ENCODE measurements around the gene SCFD1. TPM values are rescaled to one million over a fixed set of nuclear protein-coding genes. Genes with fewer than 3 reads are reported as not detected.

Gene SCFD1
- total RNA-seq, 4 donors from 2014 or later, result 43.4 to 128 (median 84.3) TPM

DNA sequence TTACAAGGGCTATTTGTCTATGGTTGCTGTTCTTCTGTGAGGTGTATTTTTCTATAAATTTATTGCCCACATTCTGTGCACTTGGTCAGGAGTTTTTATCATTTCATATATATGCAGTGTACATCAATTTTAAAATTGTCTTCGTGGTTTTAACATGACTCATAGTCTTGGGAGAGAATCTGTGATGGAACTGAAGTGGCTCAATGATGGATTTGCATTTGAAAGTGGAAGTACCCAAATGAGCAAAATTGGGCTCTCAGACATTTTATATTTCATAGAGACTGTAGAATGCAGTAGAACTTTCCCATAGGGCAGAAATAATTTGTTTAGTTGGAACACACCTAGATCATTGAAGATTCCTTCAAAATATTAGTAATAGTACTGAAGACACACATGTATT is 1.9 kb upstream of the SCFD1 start:
- 52 to 67% methylated on average over 1 of the region's 1 CpG for WGBS, 2 donors (ENCODE audit: low coverage in 1 of 2)
- H3K9me3 ChIP-seq, result no peaks in the 10 kb centered on the region
- no peaks in the 10 kb centered on the region for H3K36me3 ChIP-seq
- intact Hi-C loops (cut with DNase I; ENCODE audit: low total_unique reads), result no loop called here
- no peak overlapping the region for H3K4me3 ChIP-seq
- no peak for DNase-seq
- H3K27ac ChIP-seq, result no peak overlapping the region
- peaks cover 5 to 33% (median 20%) of the 10 kb centered on the region in 4 donors for H3K4me1 ChIP-seq
- no peaks in the 10 kb centered on the region for H3K27me3 ChIP-seq
- in situ Hi-C loops (cut with MboI; ENCODE audit: low pct_ligation_motif_present in 1 of 4, low pct_unique_long_range_greater_than_20kb in 1 of 4, low sequenced_read_pairs in 3 of 4), result no loop called here
- TF ChIP-seq, protein P1, sequence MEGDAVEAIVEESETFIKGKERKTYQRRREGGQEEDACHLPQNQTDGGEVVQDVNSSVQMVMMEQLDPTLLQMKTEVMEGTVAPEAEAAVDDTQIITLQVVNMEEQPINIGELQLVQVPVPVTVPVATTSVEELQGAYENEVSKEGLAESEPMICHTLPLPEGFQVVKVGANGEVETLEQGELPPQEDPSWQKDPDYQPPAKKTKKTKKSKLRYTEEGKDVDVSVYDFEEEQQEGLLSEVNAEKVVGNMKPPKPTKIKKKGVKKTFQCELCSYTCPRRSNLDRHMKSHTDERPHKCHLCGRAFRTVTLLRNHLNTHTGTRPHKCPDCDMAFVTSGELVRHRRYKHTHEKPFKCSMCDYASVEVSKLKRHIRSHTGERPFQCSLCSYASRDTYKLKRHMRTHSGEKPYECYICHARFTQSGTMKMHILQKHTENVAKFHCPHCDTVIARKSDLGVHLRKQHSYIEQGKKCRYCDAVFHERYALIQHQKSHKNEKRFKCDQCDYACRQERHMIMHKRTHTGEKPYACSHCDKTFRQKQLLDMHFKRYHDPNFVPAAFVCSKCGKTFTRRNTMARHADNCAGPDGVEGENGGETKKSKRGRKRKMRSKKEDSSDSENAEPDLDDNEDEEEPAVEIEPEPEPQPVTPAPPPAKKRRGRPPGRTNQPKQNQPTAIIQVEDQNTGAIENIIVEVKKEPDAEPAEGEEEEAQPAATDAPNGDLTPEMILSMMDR (IDR thresholded peaks at IDR 0.05), result no peak
- no peak for TF ChIP-seq POLR2AphosphoS5 (IDR thresholded peaks at IDR 0.05)
- no peak for TF ChIP-seq EP300 (IDR thresholded peaks at IDR 0.05; ENCODE audit: low read depth)
- no peak for TF ChIP-seq POLR2A (IDR thresholded peaks at IDR 0.05)

- whole genome bisulfite sequencing, 2 donors (ENCODE audit: low coverage in 1 of 2), result 10% methylated on average over 10 to 17 of the region's 17 CpGs
- peak; percentile 34 for DNase-seq
- Histone ChIP-seq H3K4me1 (peaks cover 5 to 44% (median 25%) of the 10 kb centered on the region in 4 donors), H3K4me3 (peak overlapping the region; percentile 61 to 81 (median 73)), H3K9me3 (no peaks in the 10 kb centered on the region), H3K36me3 (no peaks in the 10 kb centered on the region), H3K27ac (peak overlapping the region; percentile 87 to 94 (median 92)), H3K27me3 (no peaks in the 10 kb centered on the region)
- no peak for TF ChIP-seq EP300 (IDR thresholded peaks at IDR 0.05; ENCODE audit: low read depth)
- in situ Hi-C loops (cut with MboI; ENCODE audit: low pct_ligation_motif_present in 1 of 4, low pct_unique_long_range_greater_than_20kb in 1 of 4, low sequenced_read_pairs in 3 of 4) (no loop called here), intact Hi-C loops (cut with DNase I; ENCODE audit: low total_unique reads) (no loop called here)
Observed at GRCh38 chr14:30621354-30621939, 672 bp upstream of the SCFD1 start.

DNA sequence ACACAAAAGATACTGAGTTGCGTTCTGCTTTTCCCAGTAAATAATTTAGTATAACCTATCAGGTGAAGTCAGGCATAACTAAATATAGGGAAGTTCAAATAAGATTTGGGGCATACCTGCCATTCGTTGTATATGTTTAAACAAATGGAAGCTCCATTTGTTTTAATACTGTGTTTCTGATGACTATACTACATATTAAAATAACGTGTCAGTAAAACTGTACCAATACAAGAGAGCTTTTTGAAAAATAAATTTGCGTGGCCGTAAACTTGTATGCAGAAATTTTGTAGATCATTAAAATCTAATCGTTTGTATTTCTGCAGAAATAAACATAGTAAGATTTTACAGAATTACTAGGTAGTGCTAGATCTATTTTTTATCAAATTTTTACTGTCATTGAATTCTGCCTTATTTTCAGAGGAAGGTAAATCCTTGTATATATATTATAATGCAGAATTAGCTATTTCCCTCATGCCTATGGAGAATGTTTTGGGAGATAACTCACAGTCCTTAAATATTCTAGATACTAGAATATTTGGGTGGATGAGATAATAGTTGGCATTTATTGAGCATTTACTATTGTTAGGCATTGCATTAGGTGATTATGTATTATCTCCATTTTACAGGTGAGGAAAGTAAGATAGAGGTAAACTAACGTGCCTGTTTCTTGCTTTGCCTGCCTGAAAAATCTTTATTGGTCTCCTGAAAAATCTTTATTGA is 1.5 kb downstream of the SCFD1 start:
- no peaks in the 10 kb centered on the region for H3K36me3 ChIP-seq
- no peak for DNase-seq
- H3K4me3 ChIP-seq, result peak overlapping the region in 3 of 4 donors; percentile 65 to 81 (median 81)
- peaks cover 5 to 44% (median 25%) of the 10 kb centered on the region in 4 donors for H3K4me1 ChIP-seq
- H3K27ac ChIP-seq, result peak overlapping the region in 1 of 4 donors; percentile 94
- intact Hi-C loops (cut with DNase I; ENCODE audit: low total_unique reads) (no loop called here), in situ Hi-C loops (cut with MboI; ENCODE audit: low pct_ligation_motif_present in 1 of 4, low pct_unique_long_range_greater_than_20kb in 1 of 4, low sequenced_read_pairs in 3 of 4) (no loop called here)
- no peaks in the 10 kb centered on the region for H3K27me3 ChIP-seq
- H3K9me3 ChIP-seq, result no peaks in the 10 kb centered on the region
- WGBS, 2 donors (ENCODE audit: low coverage in 1 of 2), result 66 to 74% methylated on average over 7 of the region's 7 CpGs
- no peak for TF ChIP-seq EP300 (IDR thresholded peaks at IDR 0.05; ENCODE audit: low read depth)
- no peak for TF ChIP-seq POLR2AphosphoS5 (IDR thresholded peaks at IDR 0.05)
- TF ChIP-seq, protein P1 (IDR thresholded peaks at IDR 0.05), result no peak
- TF ChIP-seq POLR2A (IDR thresholded peaks at IDR 0.05), result no peak

DNA sequence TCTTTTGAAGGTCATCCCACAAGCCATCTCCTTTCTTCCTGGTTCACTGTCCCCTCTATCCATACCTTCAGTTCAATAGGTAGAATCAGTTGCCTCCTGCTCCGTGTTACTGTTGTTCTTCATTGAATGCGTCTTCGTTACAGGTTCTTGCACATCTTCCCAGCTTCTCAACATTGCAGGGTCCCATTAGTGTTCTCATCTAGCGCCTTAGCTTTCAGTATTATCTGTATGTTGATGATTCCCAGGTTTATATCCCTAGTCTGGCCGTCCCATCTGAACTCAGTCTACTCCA is 2.0 kb downstream of the SCFD1 start:
- Histone ChIP-seq H3K36me3 (no peaks in the 10 kb centered on the region), H3K27me3 (no peaks in the 10 kb centered on the region), H3K4me1 (peaks cover 5 to 44% (median 25%) of the 10 kb centered on the region in 4 donors), H3K9me3 (no peaks in the 10 kb centered on the region), H3K4me3 (no peak overlapping the region), H3K27ac (no peak overlapping the region)
- no peak for DNase-seq
- WGBS, 2 donors (ENCODE audit: low coverage in 1 of 2), result 98 to 100% methylated on average over 5 of the region's 5 CpGs
- in situ Hi-C loops (cut with MboI; ENCODE audit: low pct_ligation_motif_present in 1 of 4, low pct_unique_long_range_greater_than_20kb in 1 of 4, low sequenced_read_pairs in 3 of 4), result no loop called here
- intact Hi-C loops (cut with DNase I; ENCODE audit: low total_unique reads), result no loop called here
- TF ChIP-seq POLR2A (IDR thresholded peaks at IDR 0.05) (no peak), POLR2AphosphoS5 (IDR thresholded peaks at IDR 0.05) (no peak), EP300 (IDR thresholded peaks at IDR 0.05; ENCODE audit: low read depth) (no peak)
- TF ChIP-seq, protein P1 (IDR thresholded peaks at IDR 0.05), result no peak

Measured in transverse colon (tissue), 4 donors.